ENCODE measurements around the gene RTN1.

RTN1 gene

DNA sequence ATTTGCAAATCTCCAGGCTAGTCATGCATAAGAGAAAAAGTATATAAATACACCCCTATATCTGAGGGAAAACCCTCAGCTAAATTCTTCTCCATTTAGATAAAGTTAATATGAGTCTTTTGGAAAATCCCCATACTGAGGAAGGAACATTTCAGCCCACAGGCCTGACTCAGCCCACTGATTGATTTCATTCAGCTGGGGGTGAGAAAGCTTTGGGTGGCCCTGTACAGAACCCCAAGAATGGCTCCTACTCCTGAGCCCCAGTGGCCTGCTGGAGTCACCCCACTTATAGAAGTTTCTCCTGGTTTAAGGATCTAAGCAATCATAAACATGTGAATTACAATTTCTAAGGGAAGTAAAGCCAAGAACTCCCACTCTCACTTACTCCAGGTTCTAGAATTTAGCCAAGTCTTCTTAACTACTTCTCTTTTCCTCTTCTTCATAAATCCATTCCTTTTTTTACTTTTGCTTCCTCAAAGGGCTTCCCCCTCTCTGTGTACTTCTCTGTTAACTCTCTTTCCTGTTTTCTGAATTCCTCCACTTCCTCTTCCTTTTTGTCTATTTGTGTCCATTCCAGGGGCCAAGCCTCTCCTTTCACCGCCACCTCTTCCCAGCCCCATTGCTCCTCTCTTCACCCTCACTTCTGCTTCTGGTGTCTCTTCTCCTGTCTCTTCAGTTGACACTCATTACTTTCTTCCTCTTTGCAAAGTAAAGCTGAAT, 21.0 kb downstream of the RTN1 start:
- no peak for DNase-seq (ENCODE audit: low read depth)

GRCh38 chr14:59848671-59849070, 21.9 kb downstream of the RTN1 start:
- DNase-seq (ENCODE audit: low read depth), result no peak

DNA sequence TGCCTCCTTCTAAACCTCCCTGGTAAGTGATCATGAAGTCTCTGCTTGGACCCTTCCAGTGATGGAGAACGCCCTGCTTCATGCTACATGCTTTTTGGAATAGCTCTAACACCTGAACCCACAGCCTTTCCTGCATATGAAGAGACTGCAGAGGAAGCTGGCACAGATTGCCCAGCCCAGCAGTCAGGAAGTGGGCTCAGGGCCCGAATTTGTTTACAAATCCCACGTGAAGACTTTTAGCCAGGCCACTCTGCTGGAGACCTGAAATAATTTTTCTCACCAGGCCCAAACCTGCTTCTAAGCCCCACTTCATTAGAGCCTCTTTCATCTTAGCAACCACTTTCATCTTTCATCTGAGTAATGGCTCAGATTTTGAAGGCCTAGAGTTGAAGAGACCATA, 22.9 kb downstream of the RTN1 start:
- no peak for DNase-seq (ENCODE audit: low read depth)

DNA sequence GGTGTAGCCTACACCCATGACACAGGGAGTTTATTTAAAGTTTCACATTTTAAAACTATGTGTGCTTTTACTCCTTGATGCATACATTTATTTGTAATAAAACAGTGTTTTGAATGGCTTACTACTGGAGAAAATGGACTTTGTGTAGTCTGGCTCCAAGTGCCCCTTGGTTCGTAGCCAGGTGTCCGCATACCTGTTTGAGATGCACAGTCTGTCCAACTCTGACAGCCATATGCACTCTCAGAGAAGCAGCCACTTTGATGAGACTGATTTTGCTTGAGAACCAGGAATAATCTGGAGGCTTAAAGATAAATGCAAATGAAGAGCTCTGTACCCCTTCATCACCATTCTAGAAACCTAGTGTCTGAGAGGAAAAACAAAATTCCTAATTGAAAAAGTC, 24.0 kb downstream of the RTN1 start:
- DNase-seq (ENCODE audit: low read depth), result no peak

GRCh38 chr14:59845245-59845644, 25.3 kb downstream of the RTN1 start:
- DNase-seq (ENCODE audit: low read depth), result no peak

DNA sequence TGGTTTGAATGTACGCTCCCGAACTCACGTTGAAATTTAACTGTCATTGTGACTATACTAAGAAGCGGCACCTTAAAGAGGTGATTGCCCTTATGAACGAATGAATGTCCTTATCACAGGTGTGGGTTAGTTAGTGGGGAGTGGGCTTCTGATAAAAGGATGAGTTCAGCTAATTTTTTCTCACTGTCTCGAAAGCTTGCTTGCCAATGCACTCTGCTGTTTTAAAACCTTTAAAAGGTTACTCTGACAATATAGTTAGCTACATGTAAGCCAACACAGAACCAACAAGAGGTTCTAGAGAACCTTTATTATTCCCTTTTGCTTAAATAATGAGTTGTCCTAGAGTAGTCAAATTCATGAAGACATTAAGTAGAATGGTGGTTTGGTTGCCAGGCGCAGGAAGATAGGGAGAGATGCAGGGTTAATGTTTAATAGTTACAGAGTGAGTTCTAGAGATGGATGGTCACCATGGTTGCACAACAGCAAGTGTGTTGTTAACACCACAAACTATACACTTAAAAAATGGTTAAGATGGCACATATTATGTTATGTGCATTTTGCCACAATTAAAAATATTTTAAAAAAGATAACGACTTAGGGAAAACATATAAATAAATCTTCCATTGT, 26.3 kb downstream of the RTN1 start:
- no peak for DNase-seq (ENCODE audit: low read depth)

DNA sequence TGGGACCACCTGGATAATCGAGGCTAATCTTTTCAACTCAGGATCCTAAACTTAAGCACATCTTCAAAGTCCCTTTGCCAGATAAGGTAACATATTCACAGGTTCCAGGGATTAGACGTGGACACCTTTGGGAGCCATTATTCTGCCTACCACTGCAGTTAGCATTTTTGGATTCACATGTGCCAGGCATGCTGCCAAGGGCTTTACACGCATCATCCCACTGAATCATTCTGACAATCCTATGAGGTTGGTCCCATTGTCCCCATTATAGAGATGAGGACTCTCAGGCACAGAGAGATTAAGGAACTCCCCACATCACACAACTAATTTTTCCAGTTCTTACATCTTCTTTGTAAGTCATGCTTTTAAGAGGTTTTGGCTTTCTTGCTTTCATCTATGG, 34.5 kb downstream of the RTN1 start:
- DNase-seq (ENCODE audit: low read depth), result no peak

DNA sequence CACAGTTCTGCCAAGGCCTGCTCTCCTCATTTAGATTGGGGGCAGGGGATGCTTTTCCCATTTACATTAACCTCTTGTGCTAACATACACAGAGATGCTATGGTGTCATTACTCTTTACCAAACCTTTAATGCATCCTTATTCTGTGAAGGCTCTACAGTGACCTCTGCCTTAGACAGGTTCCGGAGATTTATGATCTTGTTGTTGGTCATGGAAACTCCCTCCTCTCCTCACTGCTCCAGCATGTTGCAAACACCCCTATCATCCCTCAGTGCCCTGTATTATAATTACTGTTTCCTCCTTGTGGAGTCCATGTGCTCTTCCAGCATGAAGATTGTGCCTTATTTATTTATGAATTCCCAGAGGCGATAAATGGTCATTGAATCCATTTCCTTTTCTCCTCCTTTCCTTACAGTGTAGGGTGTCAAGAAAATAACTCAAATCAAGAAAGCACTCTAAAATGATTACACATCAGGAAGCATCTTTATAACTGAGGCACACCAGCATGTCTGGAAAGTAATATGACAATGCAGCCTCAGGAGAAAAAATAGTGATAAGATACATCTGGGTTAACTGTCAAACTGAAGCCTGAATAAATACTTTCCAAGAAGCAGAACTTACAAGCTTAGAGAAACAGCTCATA, 37.8 kb downstream of the RTN1 start:
- DNase-seq (ENCODE audit: low read depth), result no peak

DNA sequence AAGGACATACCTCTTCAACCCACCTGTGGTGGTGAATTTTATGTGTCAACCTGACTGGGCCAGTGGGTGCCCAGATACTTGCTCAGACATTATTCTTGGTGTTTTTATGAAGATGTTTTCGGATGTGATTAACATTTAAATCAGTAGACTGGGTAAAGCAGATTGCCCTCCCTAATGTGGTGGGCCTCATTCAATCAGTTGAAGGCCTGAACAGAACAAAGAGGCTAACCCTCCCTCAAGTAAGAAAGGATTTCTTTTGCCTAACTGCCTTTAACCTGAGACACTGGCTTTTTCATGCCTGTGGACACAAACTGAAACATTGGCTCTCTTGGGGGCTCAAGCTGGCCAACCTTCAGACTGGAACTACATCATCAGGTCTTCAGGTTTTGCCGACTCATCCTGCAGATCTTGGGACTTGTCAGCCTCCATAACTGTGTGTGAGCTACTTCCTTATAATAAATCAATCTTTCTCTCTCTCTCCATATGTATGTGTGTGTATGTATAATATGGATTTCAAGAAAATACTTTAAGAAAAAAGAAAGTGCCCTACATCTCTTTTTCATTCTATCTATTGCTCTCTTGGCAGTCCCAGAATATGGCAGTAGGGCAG, 39.4 kb downstream of the RTN1 start:
- no peak for DNase-seq (ENCODE audit: low read depth)

GRCh38 chr14:59830338-59830734, 40.2 kb downstream of the RTN1 start:
- no peak for DNase-seq (ENCODE audit: low read depth)

GRCh38 chr14:59829469-59830337, 40.9 kb downstream of the RTN1 start:
- DNase-seq (ENCODE audit: low read depth), result no peak

- no peak for DNase-seq (ENCODE audit: low read depth)
Observed at GRCh38 chr14:59828276-59828675, 42.3 kb downstream of the RTN1 start.

GRCh38 chr14:59827401-59827800, 43.2 kb downstream of the RTN1 start:
- DNase-seq (ENCODE audit: low read depth), result no peak

DNA sequence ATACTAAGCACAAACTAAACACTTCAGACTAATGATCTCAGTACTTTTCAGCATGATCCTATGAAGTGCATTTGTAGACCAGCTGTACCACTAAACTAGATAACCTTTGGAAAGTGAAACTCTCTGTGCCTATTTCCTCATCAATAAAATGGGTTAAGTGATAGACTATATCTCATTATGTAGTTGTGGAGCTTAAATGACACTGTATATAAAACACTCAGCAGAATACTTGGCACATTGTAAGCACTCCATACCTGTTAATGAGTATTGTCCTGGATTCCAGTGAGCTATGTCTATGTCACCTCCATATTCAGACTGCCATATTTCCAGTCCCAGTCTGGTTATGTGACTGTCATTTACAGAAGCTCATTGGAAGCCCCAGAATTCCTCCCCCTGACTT, 44.4 kb downstream of the RTN1 start:
- no peak for DNase-seq (ENCODE audit: low read depth)

- DNase-seq (ENCODE audit: low read depth), result no peak
Observed at GRCh38 chr14:59823179-59823578, 47.4 kb downstream of the RTN1 start.

- no peak for DNase-seq (ENCODE audit: low read depth)
Observed at GRCh38 chr14:59819446-59820088, 51.0 kb downstream of the RTN1 start.

DNA sequence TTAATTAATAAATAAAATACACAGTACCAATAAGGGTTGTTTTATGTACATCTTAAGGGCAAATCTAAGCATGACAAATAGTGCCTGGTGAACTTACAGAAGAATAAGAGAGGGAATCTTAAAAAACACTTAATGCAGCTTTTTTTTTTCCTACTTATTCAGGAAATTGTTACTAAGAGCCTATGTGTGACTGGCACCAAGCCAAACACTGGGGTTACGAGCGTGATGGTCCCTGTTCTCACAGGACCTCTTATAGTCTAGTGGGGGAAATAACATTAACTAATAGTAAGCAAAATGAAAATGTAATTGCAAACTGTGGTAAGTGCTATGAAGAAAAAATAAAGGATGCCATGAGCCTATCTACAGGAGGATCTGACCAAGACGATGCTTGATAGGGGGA, 53.6 kb downstream of the RTN1 start:
- DNase-seq (ENCODE audit: low read depth), result no peak

DNA sequence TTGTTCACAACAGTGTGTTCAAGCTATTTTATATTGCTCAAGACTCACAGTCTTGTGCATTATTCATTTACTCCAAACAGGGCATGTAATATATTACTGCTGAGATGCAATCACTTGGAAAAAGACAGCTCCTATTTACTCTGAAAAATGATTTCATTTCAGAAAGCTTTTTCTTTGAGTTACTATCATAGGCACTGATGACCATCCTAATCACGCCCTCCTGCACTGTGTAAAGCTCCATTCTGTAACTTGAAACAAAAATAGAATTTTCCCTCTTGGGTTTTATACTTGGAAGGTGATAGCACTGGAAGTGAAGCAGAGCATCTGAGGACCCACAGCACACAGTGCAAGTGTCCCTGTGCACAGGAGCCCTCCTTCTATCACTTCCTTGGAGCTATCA, 55.6 kb downstream of the RTN1 start:
- no peak for DNase-seq (ENCODE audit: low read depth)

DNA sequence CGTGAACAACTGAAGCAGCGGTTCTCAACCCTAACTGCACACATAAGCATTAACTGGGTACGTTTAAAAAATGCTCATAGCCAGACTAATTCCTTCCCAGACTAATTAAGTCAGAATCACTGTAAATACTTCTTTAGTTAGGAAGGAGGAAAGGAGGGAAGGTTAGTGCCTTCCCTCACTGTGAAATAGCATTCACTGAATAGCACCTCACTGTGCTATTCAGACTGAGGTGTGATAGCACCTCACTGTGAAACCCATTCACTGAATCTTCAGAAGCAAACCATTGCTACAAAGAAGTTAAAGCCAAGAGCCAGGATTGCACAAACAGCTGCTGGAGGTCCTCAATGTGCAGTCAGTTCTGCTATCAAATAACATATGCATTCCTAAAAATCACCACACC, 58.8 kb downstream of the RTN1 start:
- no peak for DNase-seq (ENCODE audit: low read depth)

- no peak for DNase-seq (ENCODE audit: low read depth)
Observed at GRCh38 chr14:59811073-59811472, 59.5 kb downstream of the RTN1 start.

DNA sequence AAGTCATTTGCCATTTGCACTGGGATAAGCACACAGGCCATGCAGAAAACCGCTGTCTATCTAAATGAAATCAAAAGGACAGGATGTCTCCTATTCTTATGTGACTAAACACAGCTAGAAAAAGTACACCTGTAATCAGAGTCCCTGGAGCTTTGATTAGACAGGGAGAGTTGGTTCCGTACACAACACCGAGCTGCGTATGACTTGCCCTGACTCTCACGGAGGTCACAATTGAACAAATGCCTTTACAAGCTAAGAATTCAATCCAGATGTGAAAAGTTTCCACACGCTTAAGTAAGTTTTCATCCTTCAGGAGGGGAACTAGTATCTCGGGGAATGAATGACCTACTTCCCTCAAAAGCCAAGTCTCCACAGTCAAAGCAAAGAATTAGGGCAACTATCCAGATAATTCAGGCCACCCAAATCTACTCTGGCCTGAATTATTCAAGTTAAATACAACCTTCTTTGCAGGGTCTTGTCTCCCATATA, 67.5 kb downstream of the RTN1 start:
- no peak for DNase-seq (ENCODE audit: low read depth)

DNA sequence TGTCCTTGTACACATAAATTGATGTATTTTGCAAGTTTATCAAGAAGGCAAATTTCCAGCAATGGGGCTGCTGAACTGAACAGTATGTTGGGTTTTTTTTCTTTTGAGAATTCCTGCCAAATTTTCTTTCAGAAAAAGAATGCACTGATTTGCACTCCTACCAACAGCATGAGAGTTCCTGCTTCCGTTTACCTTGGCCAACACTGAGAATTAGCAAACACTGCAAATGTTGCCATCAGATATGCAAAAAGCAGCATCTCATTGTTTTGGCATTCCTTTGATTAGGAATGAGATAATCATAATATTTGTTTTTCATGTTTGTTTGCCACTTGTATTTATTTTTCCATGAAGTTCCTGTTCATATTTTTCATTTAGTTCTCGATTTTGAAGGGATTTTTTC, 82.4 kb downstream of the RTN1 start:
- DNase-seq (ENCODE audit: low read depth), result no peak
